Hematopoietic multipotent progenitor cell treated with erythropoietin and hydrocortisone succinate and interleukin-3 and kit ligand, for 8 days (in vitro differentiated cells): ENCODE data around the gene WDR88.
"Not testable (repeated sequence)": the region's sequence is repeated elsewhere in the genome, so short reads cannot be mapped to it uniquely, and the experiment has no call there.

ENCODE experiments used
- DNase-seq: peaks from one replicate; pipeline ENCODE4 v3.0.0-alpha.2; 2015

WDR88 gene

DNA sequence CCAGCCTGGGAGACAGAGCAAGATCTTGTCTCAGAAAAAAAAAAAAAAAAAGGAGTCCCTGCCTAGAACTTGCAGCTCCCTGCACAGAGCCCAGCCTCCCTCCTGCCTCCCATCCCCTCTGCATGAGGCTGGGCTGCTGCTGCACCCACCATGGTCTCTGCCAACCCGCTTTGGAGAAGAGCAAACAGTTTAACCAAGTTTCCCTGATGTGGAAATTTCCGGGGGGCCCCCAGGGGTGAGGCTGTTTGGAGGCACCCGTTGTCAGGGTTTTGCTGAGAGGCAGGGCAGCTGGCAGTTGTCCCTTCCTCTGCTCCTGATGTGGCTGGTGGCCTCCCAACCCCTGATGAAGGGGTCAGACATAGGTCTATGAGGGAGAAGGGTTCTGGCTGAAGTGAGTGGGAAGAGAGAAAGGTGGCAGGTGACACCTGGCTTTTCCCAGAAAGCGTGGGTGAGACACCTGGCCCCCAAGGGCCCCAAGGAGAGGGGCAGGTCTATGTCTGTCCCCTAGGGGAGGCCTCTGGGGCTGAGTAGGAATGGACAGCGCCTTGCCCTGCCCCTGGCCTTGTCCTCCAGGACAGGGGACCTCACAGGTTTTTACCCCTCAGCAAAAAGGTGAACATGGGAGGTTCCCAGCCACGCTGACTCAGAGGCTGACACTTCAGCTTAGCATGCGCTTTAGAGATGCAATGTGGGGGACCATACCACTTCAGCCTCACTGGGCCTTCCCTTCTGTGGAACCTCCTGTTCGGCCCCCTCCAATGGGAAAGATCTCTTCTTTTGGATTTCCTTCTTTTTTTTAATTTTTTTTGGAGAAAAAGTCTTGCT lies 67.7 kb downstream of the WDR88 start:
- DNase-seq, result no peak

GRCh38 chr19:33201473-33201872 lies 69.6 kb downstream of the WDR88 start:
- no peak for DNase-seq

DNA sequence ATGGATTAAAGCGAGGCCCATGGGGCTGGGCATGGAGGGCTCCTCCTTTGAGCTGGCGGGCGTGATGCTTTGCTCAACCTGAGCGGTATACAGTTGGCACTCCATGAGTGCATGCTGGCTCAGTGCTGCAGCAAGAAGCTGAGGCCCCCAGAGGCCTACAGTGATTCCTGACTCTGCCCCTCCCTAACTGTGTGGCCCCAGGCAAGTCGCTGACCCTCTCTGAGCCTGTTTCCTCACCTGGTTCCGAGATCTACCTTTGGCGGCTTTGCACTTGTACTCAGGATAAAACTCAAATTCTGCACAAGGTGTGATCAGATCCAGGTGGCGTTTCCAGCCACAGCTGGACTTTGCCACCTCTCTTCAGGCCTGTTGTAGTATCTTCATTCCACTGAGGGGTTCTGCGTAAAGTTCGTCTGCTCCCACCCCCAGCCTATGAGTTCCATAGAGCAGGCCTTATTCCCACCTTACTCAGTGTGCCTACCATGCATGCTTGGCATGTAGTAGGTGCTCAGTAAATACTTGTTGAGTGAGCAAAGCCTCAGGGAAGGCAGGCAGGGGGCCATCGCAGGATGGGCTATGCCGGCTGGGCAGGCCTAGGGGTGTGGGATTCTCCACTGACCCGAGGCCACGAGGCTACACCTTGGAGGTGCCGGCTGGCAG lies 70.1 kb downstream of the WDR88 start:
- DNase-seq, result no peak

DNA sequence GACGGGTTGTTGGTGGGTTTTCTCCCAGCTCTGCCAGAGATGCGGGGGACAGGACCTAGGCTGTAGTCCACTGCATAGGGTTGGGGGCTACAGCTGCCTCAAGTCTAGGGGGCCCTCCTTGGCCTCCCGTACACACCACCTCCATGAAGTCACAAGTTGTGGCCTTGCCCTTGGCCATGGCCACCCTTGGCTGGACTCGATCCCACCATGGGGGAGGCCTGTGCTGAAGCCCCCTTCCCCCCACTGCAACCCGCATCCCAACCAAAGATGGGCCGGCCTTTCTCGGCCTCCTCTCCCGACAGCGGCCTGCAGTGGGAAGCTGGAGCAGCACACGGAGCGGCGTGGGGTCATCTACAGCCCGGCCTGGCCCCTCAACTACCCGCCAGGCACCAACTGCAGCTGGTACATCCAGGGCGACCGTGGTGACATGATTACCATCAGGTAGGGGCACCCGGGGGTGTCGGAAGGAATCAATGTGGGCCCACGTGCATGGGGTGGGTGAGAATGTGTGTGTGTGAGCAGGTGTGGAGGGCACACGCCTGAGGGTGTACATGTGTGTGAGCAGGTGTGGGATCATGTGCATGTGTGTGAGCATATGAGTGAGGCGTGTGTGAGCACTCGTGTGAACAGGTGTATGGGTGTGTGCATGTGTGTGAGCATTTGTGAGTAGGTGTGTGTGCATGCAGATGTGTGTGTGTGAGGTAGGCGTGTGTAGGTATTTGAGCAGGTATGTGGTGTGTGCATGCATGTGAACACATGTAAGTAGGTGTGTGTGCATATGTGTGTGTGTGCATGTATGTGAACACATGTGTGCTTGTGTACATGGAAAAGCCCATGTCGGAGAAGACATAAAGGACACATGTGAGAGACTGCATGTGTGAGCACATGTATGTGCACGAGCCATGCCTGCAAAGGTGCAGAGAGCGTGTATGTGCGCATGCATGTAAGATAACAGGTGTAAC lies 70.9 kb downstream of the WDR88 start:
- DNase-seq, result no peak

- no peak for DNase-seq
These were observed 71.6 kb downstream of the WDR88 start for GRCh38 chr19:33203529-33203928.

DNA sequence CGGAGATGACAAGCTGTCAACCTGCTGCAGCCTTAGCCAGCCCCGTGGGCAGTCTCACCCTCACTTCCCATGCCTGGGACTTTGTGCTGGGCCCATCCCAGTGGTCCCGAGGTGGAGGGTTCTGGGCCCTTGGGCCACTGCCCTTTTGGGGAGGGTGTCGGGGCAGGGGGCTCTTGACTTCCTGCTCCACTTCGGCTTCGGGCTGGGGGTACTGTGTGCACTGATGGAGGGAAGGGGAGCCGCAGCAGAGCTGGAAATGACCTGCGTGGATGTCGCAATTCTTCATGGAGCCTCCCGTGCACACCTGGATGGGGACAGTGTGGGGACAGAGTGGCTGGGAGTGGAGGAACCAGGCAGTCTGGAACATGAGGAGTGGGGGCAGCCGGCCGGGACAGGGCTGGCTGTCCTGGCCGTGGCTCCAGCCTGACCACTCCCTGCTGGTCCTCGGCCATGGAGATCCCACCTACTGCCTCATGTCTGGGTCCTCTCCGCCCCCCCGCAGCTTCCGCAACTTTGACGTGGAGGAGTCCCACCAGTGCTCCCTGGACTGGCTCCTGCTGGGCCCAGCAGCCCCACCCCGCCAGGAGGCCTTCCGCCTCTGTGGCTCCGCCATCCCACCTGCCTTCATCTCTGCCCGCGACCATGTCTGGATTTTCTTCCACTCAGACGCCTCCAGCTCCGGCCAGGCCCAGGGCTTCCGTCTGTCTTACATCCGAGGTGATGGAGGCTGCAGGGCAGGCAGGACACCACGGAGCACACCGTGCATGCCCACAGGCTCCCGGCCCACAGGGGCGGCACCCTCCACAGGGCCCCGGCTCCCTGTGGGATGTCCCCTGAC lies 72.4 kb downstream of the WDR88 start:
- no peak for DNase-seq

GRCh38 chr19:33205110-33205509 lies 73.2 kb downstream of the WDR88 start:
- no peak for DNase-seq

GRCh38 chr19:33205531-33206260 lies 73.8 kb downstream of the WDR88 start:
- DNase-seq, result no peak

- DNase-seq, result no peak
These were observed 74.5 kb downstream of the WDR88 start for GRCh38 chr19:33206261-33207039.

DNA sequence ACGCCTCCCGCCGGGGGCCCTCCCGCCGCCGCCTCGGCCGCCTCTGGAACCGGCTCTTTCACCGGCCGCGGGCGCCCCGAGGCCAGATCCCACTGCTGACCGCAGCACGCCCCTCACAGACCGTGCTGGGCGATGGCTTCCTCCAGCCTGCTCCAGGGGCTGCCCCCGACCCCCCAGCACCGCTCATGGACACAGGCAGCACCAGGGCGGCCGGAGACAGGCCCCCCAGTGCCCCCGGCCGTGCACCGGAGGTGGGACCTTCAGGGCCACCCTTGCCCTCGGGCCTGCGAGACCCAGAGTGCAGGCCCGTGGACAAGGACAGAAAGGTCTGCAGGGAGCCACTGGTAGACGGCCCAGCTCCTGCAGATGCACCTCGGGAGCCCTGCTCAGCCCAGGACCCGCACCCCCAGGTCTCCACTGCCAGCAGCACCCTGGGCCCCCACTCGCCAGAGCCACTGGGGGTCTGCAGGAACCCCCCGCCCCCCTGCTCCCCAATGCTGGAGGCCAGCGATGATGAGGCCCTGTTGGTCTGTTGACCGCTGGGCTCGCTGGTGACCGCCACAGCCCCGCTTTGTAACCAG lies 75.2 kb downstream of the WDR88 start:
- DNase-seq, result no peak

- no peak for DNase-seq
These were observed 76.0 kb downstream of the WDR88 start for GRCh38 chr19:33207903-33208302.

DNA sequence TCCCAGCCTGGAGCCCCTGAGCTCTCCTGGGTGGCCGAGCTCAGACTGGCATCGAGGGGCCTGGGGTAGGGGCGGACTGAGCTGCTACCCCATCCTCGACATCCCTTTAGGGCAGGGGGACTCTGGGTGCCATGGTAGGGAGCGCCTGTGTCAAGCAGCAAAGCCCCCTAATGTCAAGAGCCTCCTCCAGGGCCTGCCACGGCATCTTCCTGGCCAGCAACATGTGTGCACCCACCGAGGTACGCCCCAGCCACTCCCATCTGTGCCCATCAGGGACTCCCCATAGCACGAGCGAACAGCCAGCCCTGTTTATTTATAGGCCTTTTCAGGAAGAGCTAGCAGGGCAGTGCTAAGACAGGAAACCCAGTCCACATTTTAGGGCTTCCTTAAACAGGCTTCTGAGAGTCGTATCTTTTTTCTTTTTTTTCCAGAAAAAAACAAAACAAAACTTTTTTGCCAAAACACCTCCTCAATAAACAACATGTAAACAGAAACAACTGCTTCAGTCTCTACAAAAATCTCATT lies 76.5 kb downstream of the WDR88 start:
- DNase-seq, result no peak

DNA sequence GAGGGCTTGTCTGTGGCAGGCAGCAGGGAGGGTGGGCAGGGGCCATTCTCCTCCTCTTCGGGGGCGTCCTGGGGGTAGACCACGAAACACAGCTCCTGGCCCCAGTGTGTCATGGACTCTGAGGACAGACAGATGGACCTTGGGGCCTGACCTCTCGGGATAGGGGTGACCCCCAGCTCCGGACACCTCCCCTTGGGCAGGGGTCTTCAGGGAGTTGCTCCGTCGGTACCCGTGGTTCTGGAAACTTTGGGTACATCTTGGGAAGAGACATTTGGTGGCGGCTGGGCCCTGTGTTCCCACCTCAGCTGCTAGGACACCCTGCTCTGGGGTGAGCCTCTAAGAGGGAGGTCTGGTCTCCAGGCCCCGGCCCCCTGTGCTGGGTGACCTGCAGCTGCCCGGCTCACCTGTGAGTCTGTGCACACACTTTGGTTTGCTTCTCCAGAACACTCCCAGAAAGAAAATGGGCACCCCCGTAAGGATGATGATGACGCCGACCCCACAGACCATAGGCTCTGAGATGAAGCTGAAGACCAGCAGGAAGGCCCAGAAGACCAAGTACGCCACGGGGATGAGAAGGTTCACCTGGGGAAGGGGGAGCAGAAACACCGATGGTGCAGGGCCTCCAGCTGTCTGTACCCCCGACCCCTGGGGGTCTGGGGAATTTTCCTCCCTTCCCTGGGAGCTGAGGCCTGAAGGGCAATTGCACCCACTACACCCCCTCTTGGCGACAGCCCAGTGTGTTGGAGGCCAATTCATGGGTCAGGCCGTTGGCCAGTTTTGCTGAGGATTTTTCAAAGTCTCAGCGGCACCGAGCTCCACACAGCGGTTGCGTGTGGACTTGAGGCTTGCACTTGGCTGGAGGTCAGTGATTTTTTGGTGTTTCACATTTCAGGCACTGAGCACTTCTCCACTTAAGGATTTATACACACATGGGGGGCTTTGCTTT lies 77.3 kb downstream of the WDR88 start:
- no peak for DNase-seq

DNA sequence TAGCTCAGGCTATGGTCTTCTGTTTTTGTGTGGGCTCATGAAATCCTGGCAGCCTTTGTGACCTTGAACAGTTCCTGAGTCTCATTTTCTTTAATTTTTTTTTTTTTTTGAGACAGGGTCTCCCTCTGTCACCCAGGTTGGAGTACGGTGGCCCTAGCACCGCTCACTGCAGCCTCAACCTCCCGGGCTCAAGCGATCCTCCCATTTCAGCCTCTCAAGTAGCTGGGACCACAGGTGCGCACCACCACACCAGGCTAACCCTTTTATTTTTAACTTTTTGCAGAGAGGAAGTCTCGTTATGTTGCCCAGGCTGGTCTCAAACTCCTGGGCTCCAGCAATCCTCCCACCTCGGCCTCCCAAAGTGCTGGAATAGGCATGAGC lies 77.9 kb downstream of the WDR88 start:
- not testable (repeated sequence) for DNase-seq

- DNase-seq, result no peak
These were observed 78.5 kb downstream of the WDR88 start for GRCh38 chr19:33210266-33210940.

DNA sequence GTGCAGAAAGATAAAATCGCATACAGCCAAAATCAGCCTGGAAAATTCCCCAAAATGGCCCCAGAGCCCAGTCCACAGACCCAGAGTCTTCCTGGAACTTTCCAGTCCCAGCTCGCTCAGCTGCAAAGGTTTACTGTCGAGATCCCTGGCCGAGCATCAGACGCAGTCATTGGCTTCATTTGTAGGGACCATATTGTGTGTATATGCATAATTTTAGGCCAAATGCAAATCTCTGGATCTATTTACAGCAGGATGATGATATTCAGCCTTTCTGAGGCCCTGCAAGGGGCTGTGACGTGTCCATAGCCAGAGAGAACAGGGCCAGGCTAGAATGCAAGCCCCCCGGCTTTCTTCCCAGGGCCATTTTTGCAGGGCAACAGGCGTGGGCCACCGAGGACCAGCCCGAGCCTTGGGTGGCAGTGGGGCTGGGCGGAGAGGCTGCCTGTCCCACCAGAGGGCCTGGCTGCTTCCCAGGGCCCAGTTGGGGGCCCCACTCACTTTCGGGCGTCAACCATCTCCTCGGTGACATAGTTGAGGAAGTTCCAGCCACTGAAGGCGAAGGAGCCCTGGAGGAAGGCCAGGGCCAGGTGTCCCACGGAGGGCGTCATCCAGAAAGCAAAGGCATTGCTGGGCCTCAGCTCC lies 80.0 kb downstream of the WDR88 start:
- no peak for DNase-seq

DNA sequence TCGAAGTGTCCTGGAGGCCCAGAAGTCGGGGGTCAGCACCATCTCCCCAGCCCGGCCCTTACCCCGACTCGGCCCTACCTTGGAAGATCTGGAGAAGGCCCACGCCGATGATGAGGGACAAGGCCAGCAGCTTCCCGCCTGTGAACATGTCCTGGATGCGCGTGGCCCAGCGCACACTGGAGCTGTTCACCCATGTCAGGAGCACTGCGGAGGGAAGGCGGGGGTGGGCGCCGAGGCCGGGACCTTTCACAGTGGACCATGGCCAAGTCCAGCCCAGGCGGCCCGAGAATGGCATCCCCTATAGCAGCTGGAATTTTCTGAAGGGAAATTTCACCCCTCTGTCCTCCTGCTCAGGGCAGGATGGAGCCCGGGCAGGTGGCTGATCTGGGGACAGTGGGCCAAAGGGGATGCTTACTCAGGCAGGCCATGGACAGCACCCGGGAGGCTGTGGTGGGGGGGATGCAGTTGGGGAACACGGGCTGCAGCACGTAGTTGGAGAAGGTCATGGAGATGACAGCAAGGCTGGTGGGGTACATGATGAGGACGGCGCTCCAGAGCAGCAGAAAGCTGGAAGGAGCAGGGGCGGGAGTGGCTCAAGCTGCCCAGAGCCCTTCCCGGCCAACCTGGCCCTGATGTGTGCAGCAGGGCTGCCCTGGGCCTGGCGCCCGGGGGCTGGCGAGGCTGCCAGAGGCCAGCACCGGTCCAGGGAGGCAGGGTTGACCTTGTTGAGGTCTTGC lies 80.7 kb downstream of the WDR88 start:
- DNase-seq, result no peak
